K562 (cell line): Measurements from ENCODE around the gene PHKB. TPM values are rescaled to one million over a fixed set of nuclear protein-coding genes. Genes with fewer than 3 reads are reported as not detected.

Experiments
- ATAC-seq: fragments of 200-7000 bp; cut with Tn5 transposase; 3 replicates; pipeline ENCODE4 v1.9.1; 2020; ENCODE audit warnings: moderate library complexity
- BruUV-seq: library from RNA; stranded (reverse); fragments of 400-500 nt; replicated peaks from 2 replicates; lab custom pipeline; 2021; lab: Mats Ljungman, UMichigan
- CTCF ChIA-PET: fragments of 300-600 bp; formaldehyde crosslinking; extraction: SDS; loops from one replicate; lab custom pipeline; 2021; ENCODE audit warnings: low intra/inter-chr PET ratio; lab: Yijun Ruan, JAX
- POLR2A ChIA-PET: fragments of 300-600, 350-650 bp; sonication (Branson Sonifier 250); formaldehyde crosslinking; extraction: SDS; loops from one replicate; lab custom pipeline; 2021; ENCODE audit warnings: antibody characterized with exemption, inconsistent platforms; lab: Yijun Ruan, JAX
- DNase-seq, 4 experiments: peaks; one replicate each; pipeline versions ENCODE4 v3.0.0 to v3.0.0-alpha.2; 2011 to 2018; ENCODE audit warnings: low spot score in 3 of 4, mixed read lengths in 3 of 4; ENCODE audit errors: extremely low read depth in 1 of 4
- FAIRE-seq: peaks from 2 replicates; lab custom pipeline; 2011; peaks lifted over from hg19 to GRCh38; lab: Jason Lieb, UNC
- H2AFZ ChIP-seq: 2 replicates; pipeline ENCODE4 v1.6.0; 2011; ENCODE audit warnings: low read depth, low read length, control low read depth, inconsistent platforms
- H3K27ac ChIP-seq: fragments of 200-600 bp; 3 replicates; pipeline ENCODE4 v1.8.0; 2011; ENCODE audit warnings: low read depth, mild to moderate bottlenecking, control low read depth, inconsistent platforms, low read length, moderate library complexity, mixed read lengths; ENCODE audit errors: extremely low read depth
- H3K27me3 ChIP-seq, 2 experiments: fragments of 300-600 bp in 1 of 2; 2 replicates in 1 of 2; 3 replicates in 1 of 2; pipeline versions ENCODE4 v1.6.0 to v1.8.0; 2011; ENCODE audit warnings: inconsistent platforms in 2 of 2, low read length in 2 of 2, mild to moderate bottlenecking in 1 of 2, mixed read lengths in 1 of 2, moderate library complexity in 1 of 2; ENCODE audit not compliant: control insufficient read depth in 2 of 2, insufficient read depth in 2 of 2
- H3K36me3 ChIP-seq: fragments of 300-600 bp; 3 replicates; pipeline ENCODE4 v1.8.0; 2011; ENCODE audit warnings: mild to moderate bottlenecking, low read length, inconsistent platforms; ENCODE audit not compliant: control insufficient read depth, insufficient read depth
- H3K4me1 ChIP-seq, 2 experiments: fragments of 200-600 bp in 1 of 2; replicated peaks in 1 of 2; 2 replicates in 1 of 2; 3 replicates in 1 of 2; pipeline versions ENCODE4 v1.5.1 to v1.8.0; 2011; ENCODE audit warnings: inconsistent platforms in 2 of 2, low read length in 2 of 2, mild to moderate bottlenecking in 1 of 2, mixed read lengths in 1 of 2, moderate library complexity in 1 of 2; ENCODE audit not compliant: control insufficient read depth in 2 of 2, insufficient read depth in 2 of 2
- H3K4me2 ChIP-seq: 2 replicates; pipeline ENCODE4 v1.6.1; 2011; ENCODE audit warnings: low read length, control low read depth, inconsistent platforms, mixed read lengths; ENCODE audit not compliant: insufficient read depth
- H3K4me3 ChIP-seq: fragments of 200-600 bp; sonication (generic), shearing (Covaris generic); 2 replicates; pipeline ENCODE4 v1.5.1; 2016; ENCODE audit warnings: control low read depth, inconsistent platforms
- H3K79me2 ChIP-seq: fragments of 200-600 bp; 3 replicates; pipeline ENCODE4 v1.8.0; 2011; ENCODE audit warnings: low read length, inconsistent platforms; ENCODE audit not compliant: control insufficient read depth, insufficient read depth
- H3K9ac ChIP-seq, 2 experiments: 2 replicates each; pipeline versions ENCODE4 v1.6.0 to v1.6.1; 2011; ENCODE audit warnings: low read depth in 2 of 2, low read length in 2 of 2, control low read depth in 1 of 2, inconsistent platforms in 1 of 2, mild to moderate bottlenecking in 1 of 2, mixed read lengths in 1 of 2; ENCODE audit not compliant: insufficient read depth in 1 of 2
- H3K9me1 ChIP-seq: one replicate; pipeline ENCODE4 v1.6.0; 2011; ENCODE audit warnings: inconsistent platforms, mild to moderate bottlenecking, low read length, moderate library complexity; ENCODE audit not compliant: control insufficient read depth, insufficient read depth
- H3K9me3 ChIP-seq: replicated peaks from 2 replicates; pipeline ENCODE4 v1.5.1; 2011; ENCODE audit warnings: low read depth, low read length, inconsistent platforms; ENCODE audit not compliant: control insufficient read depth, insufficient read depth
- H4K20me1 ChIP-seq: replicated peaks from 2 replicates; pipeline ENCODE4 v1.6.1; 2011; ENCODE audit warnings: low read length, inconsistent platforms, mixed read lengths; ENCODE audit not compliant: control insufficient read depth, insufficient read depth
- E2F4 ChIP-seq: sonication (generic); formaldehyde crosslinking; IDR thresholded peaks from 2 replicates; pipeline ENCODE4 v1.8.0; 2022; ENCODE audit warnings: mild to moderate bottlenecking, low read depth, missing genetic modification reagents
- ETS2 ChIP-seq: IDR thresholded peaks from 2 replicates; pipeline ENCODE4 v1.6.1; 2016; ENCODE audit warnings: borderline replicate concordance, missing genetic modification characterization, mild to moderate bottlenecking, moderate library complexity, missing compliant biosample characterization; ENCODE audit not compliant: poor library complexity, severe bottlenecking
- LCOR ChIP-seq: sonication (generic); formaldehyde crosslinking; IDR thresholded peaks from 2 replicates; pipeline ENCODE4 v1.8.0; 2022; ENCODE audit warnings: mild to moderate bottlenecking, missing genetic modification reagents
- NFRKB ChIP-seq: fragments of 450-650 bp; IDR thresholded peaks from 2 replicates; pipeline ENCODE4 v1.6.1; 2016; ENCODE audit warnings: low read depth
- SMAD2 ChIP-seq: fragments of 150-350 bp; IDR thresholded peaks from 2 replicates; pipeline ENCODE4 v1.6.1; 2014; ENCODE audit warnings: low read depth, mild to moderate bottlenecking, low read length
- TBL1XR1 ChIP-seq, 2 experiments: IDR thresholded peaks; 2 replicates each; pipeline ENCODE4 v1.6.1; 2012; ENCODE audit warnings: improper control_type of control experiment in 2 of 2, low read length in 2 of 2, mild to moderate bottlenecking in 1 of 2
- USF1 ChIP-seq: sonication (generic); formaldehyde crosslinking; IDR thresholded peaks from 2 replicates; pipeline ENCODE4 v1.9.0; 2022; ENCODE audit warnings: mild to moderate bottlenecking, missing genetic modification reagents
- ZBTB1 ChIP-seq: sonication (generic); formaldehyde crosslinking; IDR thresholded peaks from 2 replicates; pipeline ENCODE4 v1.8.1; 2023; ENCODE audit warnings: missing genetic modification reagents, low read depth, mild to moderate bottlenecking, borderline replicate concordance
- ZNF445 ChIP-seq: fragments of 250-450 bp; sonication (Bioruptor Pico); IDR thresholded peaks from 2 replicates; pipeline ENCODE4 v1.4.0; 2020; ENCODE audit warnings: low read depth, mild to moderate bottlenecking, moderate library complexity
- WGBS: fragments of 100-300 bp; shearing (Covaris generic); methylation state at CpG from one replicate; pipeline ENCODE4 v1.1.6; 2016; ENCODE audit warnings: low coverage, mixed read lengths; ENCODE audit not compliant: insufficient coverage; ENCODE audit errors: missing lambda C conversion rate; 5-methylcytosine and 5-hydroxymethylcytosine counted together
- in situ Hi-C: fragments of 300-500 bp; cut with MboI; formaldehyde crosslinking; loops from 4 replicates; pipeline ENCODE4 v1.15.0; 2018; ENCODE audit warnings: inconsistent platforms, mixed read lengths
- intact Hi-C: fragments of 100-400 bp; cut with micrococcal nuclease; formaldehyde crosslinking; loops from 2 replicates; pipeline ENCODE4 v1.14.2; 2022
- polyA plus RNA-seq, 8 experiments: library from polyadenylated mRNA; depleted of rRNA in 4 of 8; stranded (reverse) in 5 of 8; unstranded in 3 of 8; fragments of >200 nt; fragmentation: Nextera tagmentation in 2 of 8; fragmentation: Illumina TruSeq in 1 of 8; extraction: Ambion mirVana in 2 of 8; extraction: Trizol in 1 of 8; gene quantifications; 2 replicates each; pipeline versions ENCODE4 v1.2.1 to v1.2.3, GENCODE V29; 2011 to 2014; ENCODE audit warnings: inconsistent platforms in 1 of 8, missing spikeins in 1 of 8
- total RNA-seq, 7 experiments: library from RNA; depleted of rRNA in 6 of 7; stranded (reverse); fragments of >200 nt in 6 of 7; fragmentation: Illumina TruSeq in 2 of 7; extraction: Trizol in 2 of 7; gene quantifications; 2 replicates each; pipeline versions ENCODE4 v1.2.1 to v1.2.3, GENCODE V29; 2011 to 2021; ENCODE audit warnings: low replicate concordance in 1 of 7
- TF ChIP-seq, protein P1 (sequence below): fragments of 250-450 bp; sonication (Bioruptor Pico); IDR thresholded peaks from 2 replicates; pipeline ENCODE4 v1.5.0; 2021; ENCODE audit warnings: mild to moderate bottlenecking, borderline replicate concordance
- TF ChIP-seq, protein P2 (sequence below): sonication (generic); formaldehyde crosslinking; IDR thresholded peaks from 2 replicates; pipeline ENCODE4 v1.8.0; 2023; ENCODE audit warnings: missing genetic modification reagents, mild to moderate bottlenecking, borderline replicate concordance

PHKB gene
- total and polyA plus RNA-seq, 9 of the 15 experiments (the other 6 are each of a cell fraction or from before 2014, with no cell fraction given) = 24.7 to 92.3 (median 67.0) TPM

GRCh38 chr16:47731252-47731651 is 270.1 kb downstream of the PHKB start:
- Histone ChIP-seq H3K27me3 (peaks cover 13 to 27% of the 10 kb centered on the region in 2 experiments), H3K27ac (no peak overlapping the region), H2AFZ (no peak overlapping the region), H3K4me3 (no peak overlapping the region), H3K4me1 (no peaks in the 10 kb centered on the region), H3K9ac (no peak overlapping the region), H3K79me2 (no peaks in the 10 kb centered on the region), H3K4me2 (no peak overlapping the region), H3K36me3 (no peaks in the 10 kb centered on the region), H3K9me1 (no peaks in the 10 kb centered on the region), H4K20me1 (no peaks in the 10 kb centered on the region), H3K9me3 (no peaks in the 10 kb centered on the region)
- ChIA-PET CTCF (no interaction called here), POLR2A (interaction anchor here (0.6 to 1.9 kb wide), 3 partner anchors 12 to 590 kb away, joined by 3 to 5 read pairs (median 3); no protein-coding TSS in a partner anchor)
- intact Hi-C loops (no loop called here), in situ Hi-C loops (no loop called here)
- ATAC-seq = no peak
- WGBS = 0% methylated on average over 2 of the region's 2 CpGs
- DNase-seq = no peak
- no peak for FAIRE-seq
- no TSS peak for BruUV-seq
- TF ChIP-seq, protein P1, sequence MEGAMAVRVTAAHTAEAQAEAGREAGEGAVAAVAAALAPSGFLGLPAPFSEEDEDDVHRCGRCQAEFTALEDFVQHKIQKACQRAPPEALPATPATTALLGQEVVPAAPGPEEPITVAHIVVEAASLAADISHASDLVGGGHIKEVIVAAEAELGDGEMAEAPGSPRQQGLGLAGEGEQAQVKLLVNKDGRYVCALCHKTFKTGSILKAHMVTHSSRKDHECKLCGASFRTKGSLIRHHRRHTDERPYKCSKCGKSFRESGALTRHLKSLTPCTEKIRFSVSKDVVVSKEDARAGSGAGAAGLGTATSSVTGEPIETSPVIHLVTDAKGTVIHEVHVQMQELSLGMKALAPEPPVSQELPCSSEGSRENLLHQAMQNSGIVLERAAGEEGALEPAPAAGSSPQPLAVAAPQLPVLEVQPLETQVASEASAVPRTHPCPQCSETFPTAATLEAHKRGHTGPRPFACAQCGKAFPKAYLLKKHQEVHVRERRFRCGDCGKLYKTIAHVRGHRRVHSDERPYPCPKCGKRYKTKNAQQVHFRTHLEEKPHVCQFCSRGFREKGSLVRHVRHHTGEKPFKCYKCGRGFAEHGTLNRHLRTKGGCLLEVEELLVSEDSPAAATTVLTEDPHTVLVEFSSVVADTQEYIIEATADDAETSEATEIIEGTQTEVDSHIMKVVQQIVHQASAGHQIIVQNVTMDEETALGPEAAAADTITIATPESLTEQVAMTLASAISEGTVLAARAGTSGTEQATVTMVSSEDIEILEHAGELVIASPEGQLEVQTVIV (CRISPR knock-in tag) = no peak
- TF ChIP-seq LCOR (CRISPR knock-in tag) (no peak), SMAD2 (no peak), TBL1XR1 (IDR thresholded peaks at IDR 0.05; ENCODE audit: low read length in 2 of 2) (no peak), ZNF445 (CRISPR knock-in tag) (no peak), ETS2 (tag) (no peak), NFRKB (no peak), E2F4 (no peak), ZBTB1 (CRISPR knock-in tag) (no peak), USF1 (CRISPR knock-in tag) (no peak)
- TF ChIP-seq, protein P2, sequence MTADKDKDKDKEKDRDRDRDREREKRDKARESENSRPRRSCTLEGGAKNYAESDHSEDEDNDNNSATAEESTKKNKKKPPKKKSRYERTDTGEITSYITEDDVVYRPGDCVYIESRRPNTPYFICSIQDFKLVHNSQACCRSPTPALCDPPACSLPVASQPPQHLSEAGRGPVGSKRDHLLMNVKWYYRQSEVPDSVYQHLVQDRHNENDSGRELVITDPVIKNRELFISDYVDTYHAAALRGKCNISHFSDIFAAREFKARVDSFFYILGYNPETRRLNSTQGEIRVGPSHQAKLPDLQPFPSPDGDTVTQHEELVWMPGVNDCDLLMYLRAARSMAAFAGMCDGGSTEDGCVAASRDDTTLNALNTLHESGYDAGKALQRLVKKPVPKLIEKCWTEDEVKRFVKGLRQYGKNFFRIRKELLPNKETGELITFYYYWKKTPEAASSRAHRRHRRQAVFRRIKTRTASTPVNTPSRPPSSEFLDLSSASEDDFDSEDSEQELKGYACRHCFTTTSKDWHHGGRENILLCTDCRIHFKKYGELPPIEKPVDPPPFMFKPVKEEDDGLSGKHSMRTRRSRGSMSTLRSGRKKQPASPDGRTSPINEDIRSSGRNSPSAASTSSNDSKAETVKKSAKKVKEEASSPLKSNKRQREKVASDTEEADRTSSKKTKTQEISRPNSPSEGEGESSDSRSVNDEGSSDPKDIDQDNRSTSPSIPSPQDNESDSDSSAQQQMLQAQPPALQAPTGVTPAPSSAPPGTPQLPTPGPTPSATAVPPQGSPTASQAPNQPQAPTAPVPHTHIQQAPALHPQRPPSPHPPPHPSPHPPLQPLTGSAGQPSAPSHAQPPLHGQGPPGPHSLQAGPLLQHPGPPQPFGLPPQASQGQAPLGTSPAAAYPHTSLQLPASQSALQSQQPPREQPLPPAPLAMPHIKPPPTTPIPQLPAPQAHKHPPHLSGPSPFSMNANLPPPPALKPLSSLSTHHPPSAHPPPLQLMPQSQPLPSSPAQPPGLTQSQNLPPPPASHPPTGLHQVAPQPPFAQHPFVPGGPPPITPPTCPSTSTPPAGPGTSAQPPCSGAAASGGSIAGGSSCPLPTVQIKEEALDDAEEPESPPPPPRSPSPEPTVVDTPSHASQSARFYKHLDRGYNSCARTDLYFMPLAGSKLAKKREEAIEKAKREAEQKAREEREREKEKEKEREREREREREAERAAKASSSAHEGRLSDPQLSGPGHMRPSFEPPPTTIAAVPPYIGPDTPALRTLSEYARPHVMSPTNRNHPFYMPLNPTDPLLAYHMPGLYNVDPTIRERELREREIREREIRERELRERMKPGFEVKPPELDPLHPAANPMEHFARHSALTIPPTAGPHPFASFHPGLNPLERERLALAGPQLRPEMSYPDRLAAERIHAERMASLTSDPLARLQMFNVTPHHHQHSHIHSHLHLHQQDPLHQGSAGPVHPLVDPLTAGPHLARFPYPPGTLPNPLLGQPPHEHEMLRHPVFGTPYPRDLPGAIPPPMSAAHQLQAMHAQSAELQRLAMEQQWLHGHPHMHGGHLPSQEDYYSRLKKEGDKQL (CRISPR knock-in tag) = no peak
